GM18951 (cell line): Measurements from ENCODE around the gene TENT4B.

Experiments
- POLR2A ChIP-seq: IDR thresholded peaks from 4 replicates; pipeline ENCODE4 v1.6.1; 2011; ENCODE audit warnings: mild to moderate bottlenecking; ENCODE audit not compliant: insufficient read length, insufficient read depth; ENCODE audit errors: extremely low read depth
- in situ Hi-C: fragments of 300-500 bp; cut with MboI; formaldehyde crosslinking; loops from one replicate; pipeline ENCODE4 v1.12.0; 2022; ENCODE audit warnings: low sequenced_read_pairs, mixed read lengths, inconsistent platforms; ENCODE audit not compliant: unreplicated experiment

The TENT4B gene

GRCh38 chr16:50271148-50272041 lies 118.3 kb downstream of the TENT4B start:
- no peak for TF ChIP-seq POLR2A
- in situ Hi-C loops = no loop called here

GRCh38 chr16:50272111-50272571 lies 119.0 kb downstream of the TENT4B start:
- in situ Hi-C loops = no loop called here
- no peak for TF ChIP-seq POLR2A

DNA sequence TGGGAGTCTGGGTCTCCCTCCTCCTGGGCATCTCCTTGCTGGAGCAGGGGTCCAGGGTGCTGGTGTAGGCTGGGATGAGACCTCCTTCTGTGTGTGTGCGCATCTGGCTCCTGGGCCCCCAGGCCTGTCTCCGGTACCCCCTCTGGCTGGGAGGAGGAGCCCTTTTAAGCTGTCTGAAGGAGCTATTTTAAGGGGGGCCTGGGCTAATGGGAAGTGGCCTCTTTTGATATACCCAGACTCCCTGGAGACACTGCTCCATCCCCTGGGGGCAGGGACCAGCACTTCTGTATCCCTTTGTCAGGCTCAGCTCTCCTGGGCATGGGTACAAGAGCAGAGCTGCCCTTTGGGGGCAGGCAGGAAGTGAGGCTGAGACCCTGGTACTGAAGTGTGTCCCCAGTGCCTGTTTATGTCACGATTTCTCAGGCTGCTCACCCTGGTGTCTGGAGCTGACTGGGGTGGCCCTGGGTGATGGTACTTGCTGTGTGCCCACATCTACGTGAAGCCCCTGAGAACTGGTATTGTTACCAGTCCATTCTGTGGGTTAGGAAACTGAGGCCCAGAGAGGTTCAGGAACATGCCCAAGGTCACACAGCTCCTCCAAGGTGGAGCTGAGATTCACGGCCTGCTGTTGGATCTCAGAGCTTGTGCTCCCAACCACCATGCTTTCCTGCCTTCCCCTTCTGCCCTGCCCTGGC lies 119.7 kb downstream of the TENT4B start:
- in situ Hi-C loops = no loop called here
- TF ChIP-seq POLR2A = no peak

GRCh38 chr16:50273382-50273690 lies 120.2 kb downstream of the TENT4B start:
- in situ Hi-C loops = no loop called here
- TF ChIP-seq POLR2A = no peak

DNA sequence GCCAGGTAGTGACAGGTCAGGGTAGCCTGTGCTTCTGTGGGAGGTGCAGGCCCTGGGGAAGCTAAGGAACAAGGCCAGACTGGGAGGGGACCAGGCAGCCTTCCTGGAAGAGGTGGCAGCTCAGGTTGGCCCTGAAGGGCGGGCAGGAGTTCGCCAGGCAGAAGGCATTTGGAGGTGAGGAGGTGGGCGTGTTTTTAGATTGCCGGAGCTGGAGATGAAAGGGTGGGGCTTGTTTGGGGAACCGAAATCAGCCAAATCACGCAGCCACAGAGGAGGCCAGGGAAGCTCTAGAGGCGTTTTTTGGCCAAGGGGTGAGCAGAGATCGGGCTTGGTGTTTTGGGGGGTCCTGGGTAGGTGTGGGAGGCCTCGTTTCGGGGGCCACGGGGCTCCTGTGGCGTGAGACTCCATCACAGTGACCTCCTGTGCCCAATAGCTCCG lies 120.8 kb downstream of the TENT4B start:
- TF ChIP-seq POLR2A = peak; percentile 70
- in situ Hi-C loops = no loop called here

GRCh38 chr16:50274326-50275097 lies 121.4 kb downstream of the TENT4B start:
- in situ Hi-C loops = no loop called here

GRCh38 chr16:50275098-50275415 lies 122.0 kb downstream of the TENT4B start:
- TF ChIP-seq POLR2A = no peak
- in situ Hi-C loops = no loop called here

More at GRCh38 chr16:50274326-50275097, 121.4 kb downstream of the TENT4B start:
- TF ChIP-seq POLR2A = peak; percentile 58

DNA sequence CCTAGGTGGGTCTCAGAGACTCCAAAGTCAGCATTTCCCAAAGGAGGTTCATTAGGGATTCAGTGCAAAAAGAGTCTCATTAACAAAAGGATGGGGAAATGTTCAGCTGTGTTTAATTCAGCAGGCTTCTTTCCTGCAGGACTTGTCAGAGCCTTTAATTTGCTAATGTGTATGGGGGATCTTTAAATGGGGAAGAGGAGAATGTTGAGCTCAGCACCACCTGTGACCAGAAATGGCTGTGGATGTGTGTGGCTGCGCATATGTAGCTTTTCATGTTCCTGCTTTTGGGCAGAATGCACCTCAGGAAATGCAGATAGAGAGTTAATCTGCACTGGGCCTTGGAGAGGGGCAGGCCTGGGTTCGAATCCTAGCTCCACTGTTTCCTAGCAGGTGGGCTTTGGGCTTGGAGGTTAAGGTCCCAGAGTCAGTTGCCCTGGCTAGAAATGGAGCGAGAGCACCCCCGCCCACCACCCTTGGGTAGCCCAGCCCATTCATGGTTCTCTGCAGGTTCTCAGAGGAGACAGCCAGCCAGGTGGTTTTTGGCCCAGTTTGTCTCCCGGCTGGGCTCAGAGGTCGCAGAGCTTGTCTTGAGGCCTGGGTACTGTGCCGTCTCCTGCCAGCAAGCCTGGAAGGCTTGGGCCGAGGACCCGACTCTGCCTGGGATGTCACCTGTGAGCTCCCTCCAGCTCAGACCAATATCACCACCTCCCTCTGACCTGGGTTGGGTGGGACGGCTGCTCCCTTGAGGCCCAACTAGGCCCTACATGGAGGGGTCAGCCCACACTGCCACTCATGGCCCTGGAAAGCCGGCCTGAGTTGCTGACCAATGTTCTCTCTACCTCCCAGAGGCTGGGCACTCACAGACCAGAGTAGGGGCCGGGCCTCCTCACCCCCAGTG lies 122.6 kb downstream of the TENT4B start:
- in situ Hi-C loops = no loop called here
- TF ChIP-seq POLR2A = no peak

GRCh38 chr16:50276326-50276640 lies 123.2 kb downstream of the TENT4B start:
- in situ Hi-C loops = no loop called here

DNA sequence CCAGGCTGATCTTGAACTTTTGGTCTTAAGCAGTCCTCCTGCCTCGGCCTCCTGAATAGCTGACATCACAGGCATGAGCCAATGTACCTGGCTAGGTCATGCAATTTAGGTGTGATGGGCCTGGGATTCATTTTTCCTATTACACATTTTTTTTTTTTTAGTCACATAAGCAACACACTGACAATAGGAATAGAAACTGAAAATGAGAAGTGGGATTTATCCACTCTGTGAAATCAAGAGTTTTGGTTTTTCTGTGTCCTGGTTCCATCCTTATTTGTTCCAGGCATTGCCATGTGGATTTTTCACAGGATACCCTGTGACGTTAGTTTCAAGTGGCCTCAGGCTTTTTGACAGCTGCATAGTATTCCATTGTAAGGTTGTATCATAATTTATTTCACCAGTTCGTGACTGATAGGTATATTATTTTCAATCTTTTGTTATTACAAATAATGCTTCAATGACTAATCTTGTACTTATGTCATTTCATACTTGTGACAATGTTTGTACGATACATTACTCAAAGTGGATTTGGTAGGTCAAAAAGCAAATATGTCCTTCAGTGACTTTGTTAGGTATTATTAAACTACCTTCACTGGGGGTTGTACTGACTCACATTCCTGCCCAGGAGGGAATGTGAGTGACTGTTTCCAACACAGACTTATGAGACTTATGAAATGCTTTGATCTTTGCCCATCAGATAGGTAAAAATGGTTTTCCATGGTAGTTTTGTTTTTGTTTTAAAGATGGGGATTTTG lies 123.9 kb downstream of the TENT4B start:
- no peak for TF ChIP-seq POLR2A
- in situ Hi-C loops = no loop called here

More at GRCh38 chr16:50276326-50276640, 123.2 kb downstream of the TENT4B start:
- no peak for TF ChIP-seq POLR2A

- no peak for TF ChIP-seq POLR2A
- in situ Hi-C loops = no loop called here
Observed at GRCh38 chr16:50278251-50278650, 125.1 kb downstream of the TENT4B start.

- in situ Hi-C loops = no loop called here
Observed at GRCh38 chr16:50279504-50279865, 126.4 kb downstream of the TENT4B start.

More at GRCh38 chr16:50279504-50279865, 126.4 kb downstream of the TENT4B start:
- no peak for TF ChIP-seq POLR2A
